GM19324 (cell line): Measurements from ENCODE around the gene DGCR8.

Experiments used
- ATAC-seq: cut with Tn5 transposase; IDR thresholded peaks from one replicate; pipeline ENCODE4 v1.9.1; 2021; ENCODE audit warnings: mild to moderate bottlenecking, moderate library complexity; ENCODE audit not compliant: unreplicated experiment, low FRiP score

The DGCR8 gene

DNA sequence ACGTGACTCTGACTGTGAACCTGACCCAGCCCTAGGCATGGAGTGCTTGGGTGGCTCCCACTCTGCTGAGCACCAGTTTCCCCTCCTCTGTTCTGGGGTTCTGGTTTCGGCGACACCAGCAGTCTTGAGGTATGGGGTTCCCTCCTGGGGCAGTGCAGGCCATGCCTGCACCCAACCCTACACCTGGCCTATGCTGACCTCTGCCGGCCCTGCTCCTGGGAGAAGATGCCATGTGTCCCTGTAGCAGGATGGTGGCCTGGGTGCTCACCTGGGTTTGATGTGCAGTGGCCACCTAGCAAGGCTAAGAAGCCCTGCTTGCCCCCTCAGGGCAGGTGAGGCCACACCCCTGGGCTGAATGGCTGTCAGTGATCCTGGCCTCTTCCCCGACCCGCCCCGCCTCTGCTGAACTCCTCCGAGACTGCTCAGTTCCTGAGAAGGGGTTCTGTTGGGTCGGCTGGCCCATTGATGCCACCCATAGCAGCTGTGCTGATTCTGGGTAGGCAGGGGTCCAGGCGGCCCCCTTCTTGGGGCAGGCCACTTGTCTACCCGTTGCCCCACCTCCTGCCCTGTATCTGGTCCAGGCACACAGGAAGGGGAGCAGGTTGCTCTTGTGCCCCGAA is 54.0 kb downstream of the DGCR8 start:
- no peak for ATAC-seq

DNA sequence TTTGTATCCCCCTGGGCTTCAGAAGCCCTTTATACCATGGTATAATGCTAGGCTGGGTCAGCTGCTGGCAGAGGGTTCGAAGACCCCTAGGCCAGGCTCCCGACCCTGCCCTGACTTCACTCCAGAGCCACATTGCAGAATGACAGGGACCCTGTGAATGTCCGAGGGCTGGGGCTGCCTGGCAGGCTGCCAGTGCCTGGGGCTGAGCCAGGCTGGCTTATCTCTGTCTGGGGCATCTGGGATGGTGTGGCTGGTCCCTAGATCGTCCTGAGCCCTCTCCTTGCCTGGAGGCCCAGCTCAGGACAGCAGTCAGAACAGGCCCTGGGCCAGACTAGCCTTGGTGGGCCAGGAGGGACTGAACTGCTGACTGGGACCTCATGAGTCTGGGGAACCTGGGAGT is 55.2 kb downstream of the DGCR8 start:
- no peak for ATAC-seq

DNA sequence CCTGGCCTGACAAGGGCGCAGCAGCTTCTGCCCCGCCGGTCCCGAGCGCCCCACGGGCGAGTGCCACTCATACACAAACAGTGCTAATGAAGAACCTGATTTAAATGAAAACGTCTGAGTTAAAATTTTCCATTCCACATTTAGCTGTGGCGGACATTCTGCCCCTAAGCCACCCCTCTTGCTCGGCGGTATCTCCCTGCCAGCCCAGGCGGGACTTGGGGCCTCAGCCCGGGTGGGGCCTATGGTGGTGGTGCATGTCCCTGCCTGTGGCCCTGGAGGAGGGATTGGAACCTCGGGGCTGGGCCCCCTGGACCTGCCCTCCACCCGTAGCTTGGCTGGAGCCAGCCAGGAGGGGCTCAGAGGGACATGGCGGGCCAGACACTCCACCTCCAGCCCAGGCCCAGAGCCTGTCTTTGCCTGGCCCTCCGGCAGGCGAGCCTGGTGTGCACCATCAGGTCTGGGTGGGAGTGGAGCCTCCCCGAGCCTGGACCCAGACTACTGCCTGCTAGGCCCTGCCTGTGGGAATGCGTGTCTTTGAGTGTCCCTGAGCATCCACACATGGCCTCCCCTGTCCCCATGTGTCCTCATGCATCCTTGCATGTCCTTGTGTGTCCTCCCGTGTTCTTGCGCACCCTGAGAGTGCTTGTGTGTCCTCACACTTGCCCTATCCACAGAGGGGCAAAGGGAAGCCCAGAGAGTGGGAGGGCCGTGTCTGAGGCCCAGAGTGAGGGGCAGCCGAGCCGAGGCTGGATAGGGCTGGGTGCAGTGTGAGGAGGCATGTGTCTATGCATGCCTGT is 56.0 kb downstream of the DGCR8 start:
- ATAC-seq, result no peak

DNA sequence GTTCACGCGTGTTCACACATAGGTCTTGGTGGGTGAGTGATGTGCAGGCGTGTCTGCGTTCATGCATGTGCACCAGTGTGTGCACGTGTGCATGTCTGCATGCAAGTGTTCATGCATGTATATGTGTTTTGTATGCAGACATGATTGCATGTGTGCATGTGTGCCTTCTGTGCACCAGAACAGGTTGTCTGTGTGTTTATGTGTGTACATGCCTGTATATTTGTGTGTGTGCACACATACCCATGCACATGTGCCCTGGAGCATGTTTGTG is 56.5 kb downstream of the DGCR8 start:
- ATAC-seq, result no peak

DNA sequence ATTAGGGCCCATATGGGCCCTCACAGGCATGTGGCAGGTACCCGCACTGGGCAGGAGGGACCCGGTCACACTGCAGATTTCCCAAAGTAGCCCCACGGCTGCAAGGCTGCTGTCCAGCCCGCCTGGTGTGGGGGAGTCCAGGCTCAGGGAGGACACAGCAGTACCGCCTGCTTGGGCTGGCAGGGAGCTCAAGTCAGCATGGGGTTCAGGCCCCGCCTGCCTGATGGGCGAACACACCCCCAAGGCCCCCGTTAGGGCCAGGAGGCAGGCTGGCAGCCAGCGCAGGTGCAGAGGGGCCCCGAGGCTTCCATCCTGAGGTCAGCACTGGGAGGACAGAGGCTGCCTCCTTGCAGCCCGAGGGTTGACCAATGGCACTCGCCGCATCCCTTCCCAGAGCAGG is 57.1 kb downstream of the DGCR8 start:
- no peak for ATAC-seq

DNA sequence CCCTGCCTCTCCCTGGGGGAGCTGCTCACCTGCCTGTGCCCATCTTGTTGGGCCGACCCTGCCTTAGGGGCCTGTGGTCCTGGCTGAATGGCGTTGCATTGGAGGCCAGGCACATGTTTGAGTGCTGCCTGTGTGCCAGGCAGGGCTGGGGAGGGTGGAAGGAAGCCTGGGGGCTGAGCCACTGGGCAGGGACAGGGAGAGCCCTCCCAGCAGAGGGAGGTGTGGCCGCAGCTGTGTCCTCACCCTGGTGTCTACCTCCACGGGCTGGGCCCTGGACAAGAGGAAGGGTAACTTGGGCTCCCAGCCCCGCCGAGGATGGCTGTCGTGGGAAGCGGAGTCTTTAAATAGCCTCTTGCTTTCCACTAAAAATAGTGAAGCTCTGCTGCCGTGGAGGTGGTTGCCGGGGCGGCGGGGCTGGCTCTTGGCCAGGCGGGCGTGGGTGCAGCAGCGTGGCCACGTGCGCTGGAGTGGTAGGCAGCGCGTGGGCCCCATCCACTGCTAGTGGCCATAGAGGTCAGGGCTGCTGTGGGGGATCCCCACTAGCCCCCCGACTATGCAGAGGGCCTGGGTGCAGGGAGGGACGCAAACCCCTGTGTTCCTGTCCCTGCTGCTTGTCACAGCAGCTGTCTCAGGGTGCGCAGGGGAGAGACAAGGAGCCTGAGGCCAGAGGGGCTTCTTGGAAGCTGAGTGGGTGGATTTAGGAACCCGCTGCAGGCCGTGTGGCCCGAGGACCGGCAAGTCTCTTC is 57.8 kb downstream of the DGCR8 start:
- no peak for ATAC-seq

DNA sequence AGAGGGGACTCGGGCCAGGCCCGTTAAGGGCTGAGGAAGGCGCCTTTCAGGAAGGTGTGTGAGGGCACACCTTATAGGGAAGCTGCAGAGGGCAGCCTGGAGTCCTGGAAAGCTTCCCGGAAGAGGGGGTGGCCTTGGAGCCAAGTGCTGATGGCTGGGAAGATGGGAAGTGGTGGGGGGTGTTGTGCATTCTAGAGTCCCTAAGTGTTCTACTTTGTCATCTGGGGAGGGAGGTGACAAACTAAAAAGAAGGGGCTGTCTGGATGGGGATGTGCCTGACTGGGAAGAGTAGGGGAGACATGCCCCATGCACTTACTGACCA is 58.3 kb downstream of the DGCR8 start:
- no peak for ATAC-seq

DNA sequence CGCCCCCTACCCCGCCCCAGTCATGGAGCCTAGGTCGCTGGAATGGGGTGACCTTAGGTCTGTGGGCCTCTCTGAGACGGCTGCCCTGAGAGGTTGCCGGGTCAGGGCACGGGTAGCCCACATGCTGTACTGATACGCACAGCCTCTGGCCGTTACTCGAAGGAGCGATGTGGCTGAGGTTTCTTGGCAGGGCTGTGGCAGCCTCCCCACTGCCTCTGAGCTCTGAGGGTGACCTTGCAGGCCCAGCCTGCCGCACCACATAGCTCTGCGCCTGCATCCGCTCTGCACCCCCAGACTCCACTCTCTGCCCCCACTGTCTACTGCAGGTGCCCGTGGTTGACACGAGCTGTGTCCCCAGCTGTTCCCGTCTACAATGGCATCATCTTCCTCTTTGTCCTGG is 58.8 kb downstream of the DGCR8 start:
- no peak for ATAC-seq

DNA sequence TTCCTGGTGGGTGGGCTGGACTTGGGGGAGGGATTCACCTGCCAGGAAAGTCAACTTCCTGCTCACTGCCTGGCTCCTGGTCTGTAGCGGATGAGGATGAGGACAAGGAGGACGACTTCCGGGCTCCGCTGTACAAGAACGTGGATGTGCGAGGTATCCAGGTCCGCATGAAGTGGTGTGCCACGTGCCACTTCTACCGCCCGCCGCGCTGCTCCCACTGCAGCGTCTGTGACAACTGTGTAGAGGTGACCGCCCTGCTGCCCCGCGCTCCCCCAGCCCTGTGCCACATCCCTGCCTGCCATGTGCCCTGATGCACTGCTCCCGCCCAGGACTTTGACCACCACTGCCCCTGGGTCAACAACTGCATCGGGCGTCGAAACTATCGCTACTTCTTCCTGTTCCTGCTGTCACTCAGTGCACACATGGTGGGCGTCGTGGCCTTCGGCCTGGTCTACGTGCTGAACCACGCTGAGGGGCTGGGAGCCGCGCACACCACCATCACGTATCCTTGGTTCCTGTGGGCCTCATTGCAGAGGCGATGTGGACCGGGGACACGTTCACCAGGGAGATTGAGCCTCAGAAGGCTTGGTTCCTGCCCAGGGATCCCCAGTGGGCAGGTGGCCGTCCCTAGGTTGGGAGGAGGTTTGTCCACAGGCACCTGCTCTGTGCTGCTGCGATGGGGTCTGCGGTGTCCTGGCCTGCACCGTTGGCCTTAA is 59.5 kb downstream of the DGCR8 start:
- no peak for ATAC-seq

DNA sequence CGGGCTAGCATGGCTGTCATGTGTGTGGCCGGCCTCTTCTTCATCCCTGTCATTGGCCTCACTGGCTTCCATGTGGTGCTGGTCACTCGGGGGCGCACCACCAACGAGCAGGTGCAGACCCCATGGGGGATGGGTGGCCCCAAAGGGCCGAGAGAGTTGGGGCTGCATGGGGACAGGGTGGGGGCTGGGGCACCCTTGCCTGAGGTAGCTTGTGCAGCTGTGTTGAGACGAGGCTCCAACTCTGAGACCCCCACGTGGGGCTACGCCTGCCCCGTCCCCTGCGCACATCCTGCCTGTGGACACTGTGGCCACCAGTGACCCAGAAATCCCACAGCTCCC is 60.0 kb downstream of the DGCR8 start:
- no peak for ATAC-seq

DNA sequence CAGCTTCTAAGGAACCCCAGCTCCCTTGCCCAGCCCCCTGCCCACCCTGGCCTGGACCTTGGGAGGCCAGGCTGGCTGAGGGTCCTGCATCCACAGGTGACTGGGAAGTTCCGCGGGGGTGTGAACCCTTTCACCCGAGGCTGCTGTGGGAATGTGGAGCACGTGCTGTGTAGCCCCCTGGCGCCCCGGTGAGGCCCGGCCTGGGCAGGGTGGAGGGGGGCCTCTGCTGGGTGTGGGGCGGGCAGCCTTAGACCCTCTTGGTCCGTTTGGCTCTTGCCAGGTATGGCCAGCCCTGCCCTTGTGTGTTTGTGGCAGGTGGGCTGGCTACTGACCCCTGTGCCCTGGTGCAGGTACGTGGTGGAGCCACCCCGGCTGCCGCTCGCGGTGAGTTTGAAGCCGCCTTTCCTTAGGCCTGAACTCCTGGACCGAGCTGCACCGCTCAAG is 60.5 kb downstream of the DGCR8 start:
- no peak for ATAC-seq

DNA sequence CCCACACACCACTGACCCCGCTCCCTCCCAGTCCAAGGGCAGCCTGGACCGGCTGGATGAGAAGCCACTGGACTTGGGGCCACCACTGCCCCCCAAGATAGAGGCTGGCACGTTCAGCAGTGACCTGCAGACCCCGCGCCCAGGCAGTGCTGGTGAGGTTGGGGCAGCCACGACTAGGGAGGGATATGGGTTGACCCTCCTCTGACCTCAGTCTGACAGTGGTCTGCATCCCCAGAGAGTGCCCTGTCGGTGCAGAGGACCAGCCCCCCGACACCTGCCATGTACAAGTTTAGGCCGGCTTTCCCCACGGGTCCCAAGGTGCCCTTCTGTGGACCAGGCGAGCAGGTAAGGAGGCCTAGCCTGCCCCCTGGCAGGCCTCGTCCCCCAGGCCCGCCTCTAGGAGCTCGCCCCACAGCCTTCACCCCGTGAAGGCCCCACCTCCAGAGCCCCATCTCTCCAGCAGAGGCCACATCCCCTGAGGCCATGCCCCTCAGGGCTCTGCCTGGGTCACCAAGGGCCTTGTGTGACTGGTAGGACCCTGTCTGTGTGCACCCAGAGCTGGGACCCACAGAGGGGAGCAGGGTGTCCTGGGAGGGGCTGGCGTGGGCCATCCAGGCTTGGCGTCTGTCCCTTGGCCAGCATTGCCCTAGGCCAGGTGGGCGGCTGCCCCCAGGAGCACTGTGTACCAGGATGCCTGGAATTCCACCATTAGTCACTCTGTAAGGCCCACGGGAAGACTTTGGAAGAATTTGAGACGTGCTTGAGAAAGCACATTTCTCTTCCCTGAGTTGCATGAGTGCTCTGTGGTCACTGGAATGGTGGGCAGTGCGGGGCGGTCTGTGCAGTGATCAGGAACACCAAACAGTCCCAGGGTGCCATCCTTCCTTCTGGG is 61.4 kb downstream of the DGCR8 start:
- no peak for ATAC-seq

DNA sequence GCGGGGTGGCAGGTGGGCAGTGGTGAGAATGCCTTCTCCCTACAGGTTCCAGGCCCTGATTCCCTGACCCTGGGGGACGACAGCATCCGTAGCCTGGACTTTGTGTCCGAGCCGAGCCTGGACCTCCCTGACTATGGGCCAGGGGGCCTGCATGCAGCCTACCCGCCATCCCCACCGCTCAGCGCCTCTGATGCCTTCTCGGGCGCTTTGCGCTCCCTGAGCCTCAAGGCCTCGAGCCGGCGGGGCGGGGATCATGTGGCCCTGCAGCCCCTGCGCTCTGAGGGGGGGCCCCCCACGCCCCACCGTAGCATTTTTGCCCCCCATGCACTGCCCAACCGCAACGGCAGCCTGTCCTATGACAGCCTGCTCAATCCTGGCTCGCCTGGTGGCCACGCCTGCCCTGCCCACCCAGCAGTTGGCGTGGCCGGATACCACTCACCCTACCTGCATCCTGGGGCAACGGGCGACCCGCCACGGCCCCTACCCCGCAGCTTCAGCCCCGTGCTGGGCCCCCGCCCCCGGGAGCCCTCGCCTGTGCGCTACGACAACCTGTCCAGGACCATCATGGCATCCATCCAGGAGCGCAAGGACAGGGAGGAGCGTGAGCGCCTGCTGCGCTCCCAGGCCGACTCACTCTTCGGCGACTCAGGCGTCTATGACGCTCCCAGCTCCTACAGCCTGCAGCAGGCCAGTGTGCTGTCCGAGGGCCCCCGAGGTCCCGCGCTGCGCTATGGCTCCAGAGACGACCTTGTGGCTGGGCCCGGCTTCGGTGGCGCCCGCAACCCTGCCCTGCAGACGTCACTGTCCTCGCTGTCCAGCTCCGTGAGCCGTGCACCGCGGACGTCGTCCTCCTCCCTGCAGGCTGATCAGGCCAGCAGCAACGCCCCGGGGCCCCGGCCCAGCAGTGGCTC is 62.9 kb downstream of the DGCR8 start:
- ATAC-seq, result no peak

DNA sequence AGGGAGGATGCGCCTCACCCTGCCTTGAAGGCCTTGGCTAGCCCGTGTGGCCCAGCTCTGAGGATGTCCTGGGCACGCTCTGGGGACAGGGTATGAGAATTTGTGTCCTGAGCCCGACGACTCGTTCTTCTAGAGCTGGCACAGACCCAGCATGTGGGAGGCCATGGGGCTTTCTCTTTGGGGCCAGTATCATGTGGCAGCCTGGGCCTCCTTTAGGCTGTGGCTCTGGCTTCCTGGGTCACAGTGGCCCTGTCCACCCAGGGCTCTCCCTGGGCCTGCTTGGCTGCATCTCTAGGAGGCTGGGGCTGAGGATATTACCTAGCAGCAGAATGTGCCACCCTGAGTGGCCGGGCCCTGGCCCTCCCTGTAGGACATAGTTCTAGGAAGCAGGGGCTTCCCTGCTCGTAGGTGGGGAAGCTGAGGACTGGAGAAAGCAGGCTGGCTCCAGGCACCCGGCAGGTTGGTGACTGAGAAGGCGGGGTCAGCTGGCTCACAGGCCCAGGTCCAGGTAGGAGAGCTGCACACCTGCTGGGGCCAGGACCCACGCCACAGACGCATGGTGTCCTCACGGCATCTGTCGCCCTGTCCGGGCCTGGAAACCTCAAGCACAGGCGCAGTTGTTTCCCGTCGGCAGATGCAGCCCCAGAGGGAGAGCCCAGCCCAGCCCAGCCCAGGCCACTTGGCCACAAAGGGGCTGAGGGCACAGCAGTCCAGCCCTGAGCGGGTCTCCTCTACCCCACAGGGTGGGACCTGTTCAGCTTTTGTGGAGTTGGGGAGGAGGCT is 64.0 kb downstream of the DGCR8 start:
- no peak for ATAC-seq

DNA sequence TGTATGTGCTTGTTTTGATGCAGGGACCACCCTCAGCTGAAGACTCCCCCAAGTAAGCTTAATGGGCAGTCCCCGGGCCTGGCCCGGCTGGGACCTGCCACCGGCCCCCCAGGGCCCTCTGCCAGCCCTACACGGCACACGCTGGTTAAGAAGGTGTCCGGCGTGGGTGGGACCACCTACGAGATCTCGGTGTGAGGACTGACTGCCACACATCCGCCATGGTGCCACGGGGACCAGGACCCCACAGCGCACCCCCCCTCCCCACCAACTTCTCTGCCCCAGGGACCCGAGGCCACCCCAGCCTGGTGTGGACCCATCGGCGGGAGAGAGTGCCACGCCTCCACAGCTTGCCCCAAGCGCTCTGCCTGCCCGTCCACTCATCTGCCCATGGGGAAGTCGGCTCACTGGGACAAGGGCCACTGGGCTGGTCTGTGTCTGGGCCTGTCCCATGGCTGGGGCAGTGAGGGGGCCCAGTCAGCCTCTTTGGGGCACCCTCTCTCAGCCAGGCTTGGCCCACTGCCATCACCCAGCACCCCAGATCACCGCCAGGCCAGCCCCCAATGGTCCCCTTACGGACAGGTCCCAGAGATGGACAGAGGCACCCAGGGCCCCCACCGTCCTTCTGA is 65.3 kb downstream of the DGCR8 start:
- ATAC-seq, result no peak

DNA sequence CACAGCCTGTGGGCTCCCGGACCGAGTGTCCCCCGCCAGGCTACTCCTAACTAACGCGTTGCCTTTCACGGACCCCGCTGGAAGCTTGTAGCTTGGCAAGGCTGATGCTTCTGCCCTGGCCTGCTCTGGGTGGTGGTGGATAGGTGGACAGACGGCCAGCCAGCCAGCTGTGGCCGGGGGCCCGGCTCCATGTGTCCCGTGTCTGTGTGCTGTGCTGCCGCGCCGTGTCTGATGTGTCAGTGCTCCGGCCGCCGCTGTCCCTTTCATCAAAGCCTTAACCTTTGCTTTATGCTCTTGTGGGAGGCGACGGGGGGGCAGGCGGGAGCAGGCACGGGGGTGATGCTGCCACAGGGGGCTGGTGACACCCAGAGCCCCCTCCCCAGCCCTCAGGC is 65.8 kb downstream of the DGCR8 start:
- no peak for ATAC-seq

DNA sequence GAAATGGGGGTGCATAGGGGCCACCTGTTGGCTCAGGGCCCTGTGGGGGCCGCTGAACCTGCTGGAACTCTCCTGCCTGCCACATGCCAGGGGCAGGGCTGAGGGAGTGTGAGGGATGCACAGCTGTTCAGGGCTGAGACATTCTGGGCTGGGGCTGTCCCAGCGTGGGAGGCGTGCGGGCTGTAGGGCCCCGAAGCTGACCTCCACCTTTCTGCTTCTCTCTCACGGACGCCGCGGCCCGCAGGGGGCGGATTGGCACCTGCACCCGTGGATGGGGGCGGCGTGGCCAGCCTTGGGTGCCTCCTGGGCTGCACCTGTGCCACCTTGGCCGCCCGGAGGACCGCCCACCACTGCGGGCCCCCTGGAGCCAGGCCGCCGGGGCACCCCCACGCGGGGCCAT is 66.7 kb downstream of the DGCR8 start:
- no peak for ATAC-seq

DNA sequence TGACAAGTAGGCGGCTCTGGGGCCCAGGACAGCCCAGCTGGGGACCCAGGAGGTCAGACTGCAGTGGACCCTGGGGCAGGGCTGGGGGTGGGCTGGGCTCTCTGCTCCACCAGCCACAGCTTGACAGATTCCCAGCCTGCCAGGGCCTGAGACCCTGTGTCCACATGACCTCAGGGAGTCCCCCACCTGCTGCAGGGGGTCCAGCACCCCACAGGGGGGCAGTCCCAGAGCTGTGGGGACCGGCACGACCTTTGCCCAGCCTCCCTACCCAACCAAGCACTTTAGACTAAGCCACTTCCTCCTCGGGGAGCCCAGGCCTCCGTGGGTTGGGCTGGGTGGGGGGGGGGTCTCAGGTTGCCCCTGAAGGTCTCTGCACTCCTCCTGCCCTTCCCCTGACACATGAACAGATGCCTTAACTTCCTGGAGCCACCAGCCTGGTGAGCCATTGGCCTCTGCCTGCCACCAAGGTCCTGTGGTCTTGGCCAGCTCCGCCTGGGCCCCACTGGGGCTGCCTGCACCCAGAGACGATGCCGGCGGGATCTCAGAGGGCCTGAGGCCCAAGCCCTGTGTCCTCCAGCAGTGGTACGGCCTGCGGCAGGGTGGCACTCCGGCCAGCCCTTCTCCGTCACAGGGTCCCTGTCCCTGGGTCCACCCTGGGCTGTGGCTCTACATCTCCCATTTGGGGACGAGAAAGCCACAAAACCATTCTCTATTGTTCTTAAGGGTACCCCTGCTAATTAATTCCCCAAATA is 67.4 kb downstream of the DGCR8 start:
- no peak for ATAC-seq
